Measurements from ENCODE around the gene STK36.

Gene STK36

DNA sequence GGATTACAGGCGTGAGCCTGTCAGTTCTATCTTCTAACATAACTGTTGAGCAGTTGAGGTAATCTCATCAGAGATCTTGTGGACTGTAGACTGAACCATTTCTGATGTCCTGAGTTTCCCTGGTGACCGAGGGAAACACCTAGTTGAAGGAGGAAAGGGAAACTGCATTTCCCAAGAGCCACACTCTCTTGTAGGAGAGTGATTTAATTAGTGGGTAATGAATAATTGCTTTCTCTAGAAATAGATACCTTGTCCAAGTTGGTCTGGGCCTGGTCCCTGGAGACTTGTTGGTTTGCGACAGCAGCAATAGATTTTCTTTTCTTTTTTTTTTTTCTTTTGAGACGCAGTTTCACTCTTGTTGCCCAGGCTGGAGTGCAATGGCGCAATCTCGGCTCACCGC, 46.2 kb downstream of the STK36 start:
- no peaks in the 10 kb centered on the region for H3K9me3 ChIP-seq (ENCODE audit: insufficient read depth, low read length)
- no peaks in the 10 kb centered on the region for H3K27me3 ChIP-seq (ENCODE audit: low read depth, low read length)
- H3K27ac ChIP-seq (ENCODE audit: low read length) = no peak overlapping the region
- H3K36me3 ChIP-seq (replicated peaks; ENCODE audit: low read depth, low read length) = peaks cover 8% of the 10 kb centered on the region
- no peak for TF ChIP-seq EZH2phosphoT487 (IDR thresholded peaks at IDR 0.05; ENCODE audit: low read depth)
- TF ChIP-seq, protein P1, sequence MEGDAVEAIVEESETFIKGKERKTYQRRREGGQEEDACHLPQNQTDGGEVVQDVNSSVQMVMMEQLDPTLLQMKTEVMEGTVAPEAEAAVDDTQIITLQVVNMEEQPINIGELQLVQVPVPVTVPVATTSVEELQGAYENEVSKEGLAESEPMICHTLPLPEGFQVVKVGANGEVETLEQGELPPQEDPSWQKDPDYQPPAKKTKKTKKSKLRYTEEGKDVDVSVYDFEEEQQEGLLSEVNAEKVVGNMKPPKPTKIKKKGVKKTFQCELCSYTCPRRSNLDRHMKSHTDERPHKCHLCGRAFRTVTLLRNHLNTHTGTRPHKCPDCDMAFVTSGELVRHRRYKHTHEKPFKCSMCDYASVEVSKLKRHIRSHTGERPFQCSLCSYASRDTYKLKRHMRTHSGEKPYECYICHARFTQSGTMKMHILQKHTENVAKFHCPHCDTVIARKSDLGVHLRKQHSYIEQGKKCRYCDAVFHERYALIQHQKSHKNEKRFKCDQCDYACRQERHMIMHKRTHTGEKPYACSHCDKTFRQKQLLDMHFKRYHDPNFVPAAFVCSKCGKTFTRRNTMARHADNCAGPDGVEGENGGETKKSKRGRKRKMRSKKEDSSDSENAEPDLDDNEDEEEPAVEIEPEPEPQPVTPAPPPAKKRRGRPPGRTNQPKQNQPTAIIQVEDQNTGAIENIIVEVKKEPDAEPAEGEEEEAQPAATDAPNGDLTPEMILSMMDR (IDR thresholded peaks at IDR 0.05; ENCODE audit: low read depth, low read length) = no peak
- no peak overlapping the region for H3K9ac ChIP-seq (ENCODE audit: low read length)
- peaks cover 10% of the 10 kb centered on the region for H3K4me1 ChIP-seq (ENCODE audit: low read length)
- no peak overlapping the region for H3K4me3 ChIP-seq (ENCODE audit: low read length)
- no peak overlapping the region for H3K4me2 ChIP-seq (ENCODE audit: low read length)
- peaks cover 47% of the 10 kb centered on the region for H3K79me2 ChIP-seq (ENCODE audit: low read length)
- peaks cover 3% of the 10 kb centered on the region; the same call in 1 of the 2 replicates for H4K20me1 ChIP-seq (ENCODE audit: insufficient read depth, low read length)
- H2AFZ ChIP-seq (ENCODE audit: low read depth, low read length) = no peak overlapping the region

DNA sequence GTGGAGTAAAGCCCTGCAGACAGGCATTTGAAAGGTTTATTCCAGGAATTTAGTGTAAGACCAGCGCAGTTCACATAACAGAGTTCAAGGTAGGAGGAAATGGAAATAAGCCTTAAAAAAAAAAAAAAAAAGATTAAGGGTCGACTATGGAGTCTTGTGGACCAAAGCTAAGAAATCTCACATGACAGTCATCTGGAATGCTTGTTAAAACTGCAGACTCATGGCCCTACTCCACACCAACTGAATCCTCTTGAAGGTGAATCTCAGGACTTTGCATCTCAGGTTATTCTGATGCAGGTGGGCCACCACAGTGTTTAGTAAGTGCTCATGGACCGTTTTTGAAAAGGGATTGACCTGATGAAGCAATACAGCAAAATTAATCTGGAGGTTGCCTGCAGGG, 47.6 kb downstream of the STK36 start:
- H3K9me3 ChIP-seq (ENCODE audit: insufficient read depth, low read length) = no peaks in the 10 kb centered on the region
- H3K9ac ChIP-seq (ENCODE audit: low read length) = no peak overlapping the region
- H3K79me2 ChIP-seq (ENCODE audit: low read length) = peaks cover 43% of the 10 kb centered on the region
- H4K20me1 ChIP-seq (ENCODE audit: insufficient read depth, low read length) = peaks cover 3% of the 10 kb centered on the region; the same call in 1 of the 2 replicates
- no peak overlapping the region for H2AFZ ChIP-seq (ENCODE audit: low read depth, low read length)
- TF ChIP-seq, protein P1 (IDR thresholded peaks at IDR 0.05; ENCODE audit: low read depth, low read length) = no peak
- TF ChIP-seq EZH2phosphoT487 (IDR thresholded peaks at IDR 0.05; ENCODE audit: low read depth) = no peak
- H3K4me3 ChIP-seq (ENCODE audit: low read length) = no peak overlapping the region
- H3K27me3 ChIP-seq (ENCODE audit: low read depth, low read length) = no peaks in the 10 kb centered on the region
- no peak overlapping the region for H3K4me2 ChIP-seq (ENCODE audit: low read length)
- H3K4me1 ChIP-seq (ENCODE audit: low read length) = no peaks in the 10 kb centered on the region
- no peak overlapping the region for H3K27ac ChIP-seq (ENCODE audit: low read length)
- H3K36me3 ChIP-seq (replicated peaks; ENCODE audit: low read depth, low read length) = peaks cover 8% of the 10 kb centered on the region

DNA sequence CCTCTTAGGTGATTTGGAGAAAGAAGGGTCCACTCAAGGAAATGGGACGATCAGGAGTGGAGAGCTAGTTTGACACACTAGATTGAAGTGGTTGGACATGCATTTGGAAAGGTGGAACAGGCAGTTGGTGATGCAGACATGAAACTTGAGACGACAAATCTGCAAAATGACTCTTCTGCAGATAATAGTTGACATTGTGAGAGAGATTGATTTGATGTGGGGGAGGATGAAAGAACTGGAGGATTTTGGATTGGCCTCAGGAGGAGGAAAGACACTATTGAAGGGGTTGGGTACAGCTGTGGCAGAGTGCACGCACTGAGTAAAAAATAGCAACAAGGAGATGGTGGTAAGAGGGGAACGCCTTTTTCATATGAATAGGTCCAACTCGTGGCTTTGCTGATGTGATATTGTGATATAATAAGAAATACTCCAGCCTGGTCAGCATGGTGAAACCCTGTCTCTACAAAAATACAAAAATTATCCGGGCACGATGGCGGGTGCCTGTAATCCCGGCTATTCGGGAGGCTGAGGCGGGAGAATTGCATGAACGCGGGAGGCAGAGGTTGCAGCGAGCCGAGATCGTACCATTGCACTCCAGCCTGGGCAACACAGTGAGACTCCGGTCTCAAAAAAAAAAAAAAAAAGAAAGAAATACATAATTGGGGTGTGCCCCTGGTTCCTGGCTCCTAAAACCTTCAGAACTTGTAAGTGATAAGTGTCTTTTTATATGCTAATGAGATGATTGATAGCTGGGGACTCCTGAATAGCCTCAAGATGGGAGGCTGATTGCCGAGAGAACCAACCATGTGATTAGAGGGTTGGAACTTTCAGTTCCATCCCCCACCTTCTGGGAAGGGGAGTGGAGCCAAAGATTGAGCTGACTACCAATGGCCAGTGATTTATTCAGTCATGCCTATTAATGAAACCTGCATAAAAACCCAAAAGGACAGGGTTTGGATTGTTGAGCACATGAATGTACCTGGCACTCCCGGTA, 48.5 kb downstream of the STK36 start:
- H3K79me2 ChIP-seq (ENCODE audit: low read length) = peaks cover 42% of the 10 kb centered on the region
- no peak overlapping the region for H2AFZ ChIP-seq (ENCODE audit: low read depth, low read length)
- H3K4me1 ChIP-seq (ENCODE audit: low read length) = no peaks in the 10 kb centered on the region
- H3K27me3 ChIP-seq (ENCODE audit: low read depth, low read length) = no peaks in the 10 kb centered on the region
- TF ChIP-seq, protein P1 (IDR thresholded peaks at IDR 0.05; ENCODE audit: low read depth, low read length) = no peak
- no peak for TF ChIP-seq EZH2phosphoT487 (IDR thresholded peaks at IDR 0.05; ENCODE audit: low read depth)
- peaks cover 11% of the 10 kb centered on the region for H3K36me3 ChIP-seq (replicated peaks; ENCODE audit: low read depth, low read length)
- no peak overlapping the region for H3K9ac ChIP-seq (ENCODE audit: low read length)
- no peak overlapping the region for H3K4me2 ChIP-seq (ENCODE audit: low read length)
- H3K4me3 ChIP-seq (ENCODE audit: low read length) = no peak overlapping the region
- peaks cover under 1% of the 10 kb centered on the region; the same call in 1 of the 2 replicates for H4K20me1 ChIP-seq (ENCODE audit: insufficient read depth, low read length)
- H3K27ac ChIP-seq (ENCODE audit: low read length) = no peak overlapping the region
- no peaks in the 10 kb centered on the region for H3K9me3 ChIP-seq (ENCODE audit: insufficient read depth, low read length)

DNA sequence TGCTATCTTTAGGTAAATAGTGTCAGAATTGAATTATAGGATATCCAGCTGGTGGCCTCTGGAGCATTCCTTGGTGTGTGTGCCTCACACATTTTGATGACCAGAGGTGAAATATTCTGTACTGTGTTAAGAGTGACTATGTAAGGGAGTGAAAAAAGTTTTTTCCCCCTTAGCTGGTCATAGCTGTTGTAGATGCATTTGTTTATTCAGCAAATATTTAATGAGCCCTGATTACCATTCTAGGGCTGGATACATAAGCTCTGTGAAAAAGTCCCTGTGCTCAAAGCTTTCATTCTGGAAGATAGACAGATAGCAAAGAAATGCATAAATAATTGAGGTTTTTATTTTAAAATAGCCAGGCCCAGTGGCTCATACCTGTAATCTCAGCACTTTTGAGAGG, 49.6 kb downstream of the STK36 start:
- no peak overlapping the region for H3K4me2 ChIP-seq (ENCODE audit: low read length)
- peaks cover 4% of the 10 kb centered on the region; the same call in 1 of the 2 replicates for H3K9me3 ChIP-seq (ENCODE audit: insufficient read depth, low read length)
- H4K20me1 ChIP-seq (ENCODE audit: insufficient read depth, low read length) = no peaks in the 10 kb centered on the region
- no peaks in the 10 kb centered on the region for H3K27me3 ChIP-seq (ENCODE audit: low read depth, low read length)
- H3K9ac ChIP-seq (ENCODE audit: low read length) = no peak overlapping the region
- no peak overlapping the region for H3K27ac ChIP-seq (ENCODE audit: low read length)
- TF ChIP-seq, protein P1 (IDR thresholded peaks at IDR 0.05; ENCODE audit: low read depth, low read length) = no peak
- no peak for TF ChIP-seq EZH2phosphoT487 (IDR thresholded peaks at IDR 0.05; ENCODE audit: low read depth)
- H2AFZ ChIP-seq (ENCODE audit: low read depth, low read length) = no peak overlapping the region
- H3K4me1 ChIP-seq (ENCODE audit: low read length) = no peaks in the 10 kb centered on the region
- H3K79me2 ChIP-seq (ENCODE audit: low read length) = peaks cover 48% of the 10 kb centered on the region
- no peak overlapping the region for H3K4me3 ChIP-seq (ENCODE audit: low read length)
- peaks cover 9% of the 10 kb centered on the region for H3K36me3 ChIP-seq (replicated peaks; ENCODE audit: low read depth, low read length)
